H9 (cell line): Measurements from ENCODE around the gene PHACTR4. TPM values are rescaled to one million over a fixed set of nuclear protein-coding genes. Genes with fewer than 3 reads are reported as not detected.

Experiments used
- DNase-seq: peaks from one replicate; pipeline ENCODE4 v3.0.0-alpha.2; 2017
- H2AFZ ChIP-seq: one replicate; pipeline ENCODE4 v1.6.1; 2013; ENCODE audit warnings: mild to moderate bottlenecking, low read length, control low read depth, moderate library complexity
- H2AK5ac ChIP-seq: 2 replicates; pipeline ENCODE4 v1.6.1; 2013; ENCODE audit warnings: low read length, control low read depth, mixed read lengths; ENCODE audit not compliant: insufficient read length
- H2BK120ac ChIP-seq: one replicate; pipeline ENCODE4 v1.6.1; 2013; ENCODE audit warnings: low read depth, mild to moderate bottlenecking, low read length, control low read depth, inconsistent platforms; ENCODE audit not compliant: poor library complexity, severe bottlenecking
- H2BK12ac ChIP-seq: 2 replicates; pipeline ENCODE4 v1.6.1; 2013; ENCODE audit warnings: low read length, control low read depth, mixed read lengths, low read depth; ENCODE audit not compliant: insufficient read length
- H2BK15ac ChIP-seq: 2 replicates; pipeline ENCODE4 v1.6.1; 2013; ENCODE audit warnings: low read depth, low read length, control low read depth
- H2BK20ac ChIP-seq: one replicate; pipeline ENCODE4 v1.6.1; 2013; ENCODE audit warnings: low read depth, mild to moderate bottlenecking, low read length, control low read depth, inconsistent platforms; ENCODE audit not compliant: poor library complexity, severe bottlenecking
- H2BK5ac ChIP-seq: 2 replicates; pipeline ENCODE4 v1.6.1; 2013; ENCODE audit warnings: low read length, control low read depth, mixed read lengths; ENCODE audit not compliant: insufficient read length
- H3K14ac ChIP-seq: 2 replicates; pipeline ENCODE4 v1.6.1; 2013; ENCODE audit warnings: low read length, control low read depth; ENCODE audit not compliant: insufficient read depth
- H3K18ac ChIP-seq: 2 replicates; pipeline ENCODE4 v1.6.1; 2013; ENCODE audit warnings: low read depth, mild to moderate bottlenecking, mixed read lengths, low read length, control low read depth; ENCODE audit not compliant: insufficient read length
- H3K23ac ChIP-seq: 2 replicates; pipeline ENCODE4 v1.6.1; 2013; ENCODE audit warnings: low read length, control low read depth, mixed read lengths, low read depth; ENCODE audit not compliant: insufficient read length
- H3K23me2 ChIP-seq: 2 replicates; pipeline ENCODE4 v1.6.1; 2013; ENCODE audit warnings: low read depth, mild to moderate bottlenecking, mixed read lengths, low read length, control low read depth; ENCODE audit not compliant: insufficient read length, poor library complexity, severe bottlenecking
- H3K27ac ChIP-seq: 2 replicates; pipeline ENCODE4 v1.5.1; 2013; ENCODE audit warnings: low read length, control low read depth, mixed read lengths, low read depth; ENCODE audit not compliant: insufficient read length
- H3K27me3 ChIP-seq: 2 replicates; pipeline ENCODE4 v1.6.1; 2013; ENCODE audit warnings: low read length, control low read depth, inconsistent platforms; ENCODE audit not compliant: insufficient read depth
- H3K4ac ChIP-seq: 2 replicates; pipeline ENCODE4 v1.6.1; 2013; ENCODE audit warnings: low read depth, mild to moderate bottlenecking, control low read depth, inconsistent platforms, low read length, moderate library complexity
- H3K4me1 ChIP-seq: 2 replicates; pipeline ENCODE4 v1.6.1; 2013; ENCODE audit warnings: low read length, control low read depth, inconsistent platforms; ENCODE audit not compliant: insufficient read depth
- H3K4me2 ChIP-seq: 2 replicates; pipeline ENCODE4 v1.6.1; 2013; ENCODE audit warnings: low read length, control low read depth, mixed read lengths; ENCODE audit not compliant: insufficient read length, insufficient read depth
- H3K56ac ChIP-seq: 2 replicates; pipeline ENCODE4 v1.6.1; 2013; ENCODE audit warnings: low read depth, mild to moderate bottlenecking, mixed read lengths, low read length, control low read depth; ENCODE audit not compliant: insufficient read length
- H3K79me1 ChIP-seq: 2 replicates; pipeline ENCODE4 v1.6.1; 2013; ENCODE audit warnings: low read depth, mild to moderate bottlenecking, moderate library complexity, low read length, control low read depth, inconsistent platforms; ENCODE audit not compliant: insufficient read depth, poor library complexity, severe bottlenecking
- H3K79me2 ChIP-seq: 2 replicates; pipeline ENCODE4 v1.6.1; 2013; ENCODE audit warnings: low read length, control low read depth, inconsistent platforms; ENCODE audit not compliant: insufficient read depth
- H3K9ac ChIP-seq: 2 replicates; pipeline ENCODE4 v1.6.1; 2013; ENCODE audit warnings: low read length, control low read depth, mixed read lengths; ENCODE audit not compliant: insufficient read length; ENCODE audit errors: extremely low read depth
- H3K9me3 ChIP-seq: one replicate; pipeline ENCODE4 v1.6.1; 2013; ENCODE audit warnings: low read depth, low read length, inconsistent platforms; ENCODE audit not compliant: control insufficient read depth
- H3T11ph ChIP-seq: one replicate; pipeline ENCODE4 v1.6.1; 2013; ENCODE audit warnings: mild to moderate bottlenecking, low read length, control low read depth, inconsistent platforms
- H4K20me1 ChIP-seq: one replicate; pipeline ENCODE4 v1.6.1; 2013; ENCODE audit not compliant: control insufficient read depth, insufficient read length, insufficient read depth
- H4K5ac ChIP-seq: 2 replicates; pipeline ENCODE4 v1.6.1; 2013; ENCODE audit warnings: low read depth, mild to moderate bottlenecking, mixed read lengths, low read length, control low read depth; ENCODE audit not compliant: insufficient read length
- H4K8ac ChIP-seq: replicated peaks from 2 replicates; pipeline ENCODE4 v1.6.1; 2013; ENCODE audit warnings: low read length, control low read depth, mixed read lengths, low read depth; ENCODE audit not compliant: insufficient read length
- H4K91ac ChIP-seq: 2 replicates; pipeline ENCODE4 v1.6.1; 2013; ENCODE audit warnings: low read depth, mild to moderate bottlenecking, moderate library complexity, mixed read lengths, low read length, control low read depth; ENCODE audit not compliant: insufficient read length
- H3K27ac Mint-ChIP-seq, 3 experiments: 2 replicates in 2 of 3; 3 replicates in 1 of 3; pipeline ENCODE4 v1.8.0; 2020 to 2021; ENCODE audit warnings: mixed read lengths in 3 of 3, mild to moderate bottlenecking in 1 of 3, moderate library complexity in 1 of 3
- H3K27me3 Mint-ChIP-seq: 2 replicates; pipeline ENCODE4 v1.8.0; 2021; ENCODE audit warnings: low read depth, mild to moderate bottlenecking, moderate library complexity, mixed read lengths
- H3K36me3 Mint-ChIP-seq, 3 experiments: 2 replicates in 2 of 3; 3 replicates in 1 of 3; pipeline ENCODE4 v1.8.0; 2020 to 2021; ENCODE audit warnings: low read depth in 3 of 3, mixed read lengths in 3 of 3; ENCODE audit not compliant: insufficient read depth in 1 of 3
- H3K4me1 Mint-ChIP-seq, 2 experiments: 2 replicates each; pipeline ENCODE4 v1.8.0; 2020; ENCODE audit warnings: mixed read lengths in 2 of 2
- H3K4me3 Mint-ChIP-seq, 2 experiments: 2 replicates in 1 of 2; 3 replicates in 1 of 2; pipeline ENCODE4 v1.8.0; 2020 to 2021; ENCODE audit warnings: mild to moderate bottlenecking in 2 of 2, mixed read lengths in 2 of 2, moderate library complexity in 1 of 2
- H3K9me3 Mint-ChIP-seq, 2 experiments: 2 replicates in 1 of 2; 3 replicates in 1 of 2; pipeline ENCODE4 v1.8.0; 2020; ENCODE audit warnings: mild to moderate bottlenecking in 2 of 2, mixed read lengths in 2 of 2, moderate library complexity in 1 of 2
- WGBS: extraction: QIAGEN DNeasy Blood & Tissue Kit; methylation state at CpG from one replicate; pipeline ENCODE4 v1.1.7; 2013; ENCODE audit warnings: missing lambda C conversion rate, low lambda C conversion rate, mixed read lengths; ENCODE audit not compliant: insufficient read length; ENCODE audit errors: extremely low coverage; 5-methylcytosine and 5-hydroxymethylcytosine counted together
- total RNA-seq: library from RNA; stranded (reverse); gene quantifications from 2 replicates; pipeline ENCODE4 v1.2.1, GENCODE V29; 2021
- TF ChIP-seq, protein P1 (sequence below): fragments of 200-600 bp; sonication (generic); conservative IDR thresholded peaks from 3 replicates; pipeline ENCODE4 v1.8.0; 2021; ENCODE audit warnings: antibody characterized with exemption, mild to moderate bottlenecking

The PHACTR4 gene
- total RNA-seq, 1 experiment from 2014 or later = 54.0 TPM

- no peaks in the 10 kb centered on the region for H4K20me1 ChIP-seq
- WGBS = no CpG with 5 or more reads among the region's 1 CpG
- H4K5ac ChIP-seq = no peak overlapping the region
- H3K56ac ChIP-seq = no peak overlapping the region
- no peaks in the 10 kb centered on the region for H3K27me3 ChIP-seq
- Mint-ChIP-seq H3K27me3 (no peaks in the 10 kb centered on the region), H3K4me3 (no peak overlapping the region), H3K9me3 (no peaks in the 10 kb centered on the region), H3K36me3 (no peaks in the 10 kb centered on the region; a peak in 2 of 7 replicates), H3K4me1 (peaks cover 5 to 11% of the 10 kb centered on the region in 2 experiments; a peak in 3 of 4 replicates), H3K27ac (0 out of 7 replicates have a peak overlapping the region, but pooled peaks of 1 of the 3 experiments have one; percentile 61)
- no peak overlapping the region for H3K18ac ChIP-seq
- H3K27ac ChIP-seq = no peak overlapping the region
- H3K23ac ChIP-seq = no peak overlapping the region
- H2BK120ac ChIP-seq = no peak overlapping the region
- no peaks in the 10 kb centered on the region for H3K79me2 ChIP-seq
- H4K91ac ChIP-seq = no peak overlapping the region
- peaks cover 2% of the 10 kb centered on the region; the same call in 1 of the 2 replicates for H3K4me1 ChIP-seq
- H2BK20ac ChIP-seq = no peak overlapping the region
- no peak overlapping the region for H3K4me2 ChIP-seq
- H2BK5ac ChIP-seq = no peak overlapping the region
- no peaks in the 10 kb centered on the region for H3K9me3 ChIP-seq
- no peak overlapping the region for H3K9ac ChIP-seq
- DNase-seq = no peak
- peaks cover 3% of the 10 kb centered on the region for H3K79me1 ChIP-seq
- no peaks in the 10 kb centered on the region for H3K23me2 ChIP-seq
- H2BK12ac ChIP-seq = no peak overlapping the region
- no peak overlapping the region for H3K14ac ChIP-seq
- no peak overlapping the region for H3K4ac ChIP-seq
- no peak overlapping the region for H2AK5ac ChIP-seq
- no peak overlapping the region for H2BK15ac ChIP-seq
- H2AFZ ChIP-seq = no peak overlapping the region
- H4K8ac ChIP-seq = no peak overlapping the region
- TF ChIP-seq, protein P1, sequence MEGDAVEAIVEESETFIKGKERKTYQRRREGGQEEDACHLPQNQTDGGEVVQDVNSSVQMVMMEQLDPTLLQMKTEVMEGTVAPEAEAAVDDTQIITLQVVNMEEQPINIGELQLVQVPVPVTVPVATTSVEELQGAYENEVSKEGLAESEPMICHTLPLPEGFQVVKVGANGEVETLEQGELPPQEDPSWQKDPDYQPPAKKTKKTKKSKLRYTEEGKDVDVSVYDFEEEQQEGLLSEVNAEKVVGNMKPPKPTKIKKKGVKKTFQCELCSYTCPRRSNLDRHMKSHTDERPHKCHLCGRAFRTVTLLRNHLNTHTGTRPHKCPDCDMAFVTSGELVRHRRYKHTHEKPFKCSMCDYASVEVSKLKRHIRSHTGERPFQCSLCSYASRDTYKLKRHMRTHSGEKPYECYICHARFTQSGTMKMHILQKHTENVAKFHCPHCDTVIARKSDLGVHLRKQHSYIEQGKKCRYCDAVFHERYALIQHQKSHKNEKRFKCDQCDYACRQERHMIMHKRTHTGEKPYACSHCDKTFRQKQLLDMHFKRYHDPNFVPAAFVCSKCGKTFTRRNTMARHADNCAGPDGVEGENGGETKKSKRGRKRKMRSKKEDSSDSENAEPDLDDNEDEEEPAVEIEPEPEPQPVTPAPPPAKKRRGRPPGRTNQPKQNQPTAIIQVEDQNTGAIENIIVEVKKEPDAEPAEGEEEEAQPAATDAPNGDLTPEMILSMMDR = no peak
- no peak overlapping the region for H3T11ph ChIP-seq
Observed at GRCh38 chr1:28421744-28422143, 52.2 kb downstream of the PHACTR4 start.
